ENCODE data around the gene SLC38A1. TPM values are rescaled to one million over a fixed set of nuclear protein-coding genes. Genes with fewer than 3 reads are reported as not detected.

The SLC38A1 gene
- total and polyA plus RNA-seq, 2 experiments from 2014 or later, result 114 to 234 TPM

GRCh38 chr12:46276756-46277155 lies 7.9 kb upstream of the SLC38A1 start (continued):
- no peak for TF ChIP-seq REST (IDR thresholded peaks at IDR 0.05; ENCODE audit: unreplicated experiment)
- TF ChIP-seq STAT1 (IDR thresholded peaks at IDR 0.05; ENCODE audit: unreplicated experiment), result no peak
- TF ChIP-seq NANOG (IDR thresholded peaks at IDR 0.05; ENCODE audit: borderline replicate concordance), result no peak

- no peak overlapping the region for H2AFZ ChIP-seq
- Mint-ChIP-seq H3K9me3 (no peaks in the 10 kb centered on the region), H3K27ac (no peak overlapping the region), H3K4me3 (no peak overlapping the region), H3K27me3 (ENCODE audit: insufficient read depth, low read depth, poor library complexity) (no peaks in the 10 kb centered on the region), H3K36me3 (ENCODE audit: low read depth) (peaks cover 15% of the 10 kb centered on the region), H3K4me1 (peaks cover 24% of the 10 kb centered on the region)
- DNase-seq (ENCODE audit: low spot score) (no peak), ATAC-seq (no peak)
- H3K36me3 ChIP-seq (ENCODE audit: insufficient read depth), result no peaks in the 10 kb centered on the region; the same call in 1 of the 2 replicates
- H3K4me2 ChIP-seq, result no peak overlapping the region
- H4K20me1 ChIP-seq (replicated peaks; ENCODE audit: insufficient read depth), result no peaks in the 10 kb centered on the region
- no peaks in the 10 kb centered on the region for H3K27me3 ChIP-seq (ENCODE audit: insufficient read depth)
- H3K79me2 ChIP-seq (replicated peaks; ENCODE audit: insufficient read depth), result peaks cover 46% of the 10 kb centered on the region
- no peak overlapping the region for H3K4me3 ChIP-seq
- H3K4me1 ChIP-seq (ENCODE audit: insufficient read depth), result peaks cover 20% of the 10 kb centered on the region
- no peak overlapping the region for H3K27ac ChIP-seq (ENCODE audit: low read depth)
- no peaks in the 10 kb centered on the region for H3K9me2 ChIP-seq (ENCODE audit: insufficient read depth)
- no peaks in the 10 kb centered on the region for H3F3A ChIP-seq (replicated peaks; ENCODE audit: low read depth)
- TF ChIP-seq REST (IDR thresholded peaks at IDR 0.05; ENCODE audit: unreplicated experiment), result no peak
- TF ChIP-seq ZNF331 (CRISPR knock-in tag; IDR thresholded peaks at IDR 0.05; ENCODE audit: low read depth), result no peak
- no peak for TF ChIP-seq EZH2phosphoT487 (IDR thresholded peaks at IDR 0.05; ENCODE audit: unreplicated experiment)
- TF ChIP-seq ZNF462 (CRISPR knock-in tag; IDR thresholded peaks at IDR 0.05), result no peak
- TF ChIP-seq ETS1 (IDR thresholded peaks at IDR 0.05), result no peak
- no peak for TF ChIP-seq EZH2 (IDR thresholded peaks at IDR 0.05; ENCODE audit: low read depth, unreplicated experiment)
- TF ChIP-seq ZNF114 (CRISPR knock-in tag; IDR thresholded peaks at IDR 0.05), result no peak
Measured at GRCh38 chr12:46271863-46272262, 3.0 kb upstream of the SLC38A1 start.

Data from GM23338 (cell line).